Measurements from ENCODE around the gene DLK1.

DLK1 gene

DNA sequence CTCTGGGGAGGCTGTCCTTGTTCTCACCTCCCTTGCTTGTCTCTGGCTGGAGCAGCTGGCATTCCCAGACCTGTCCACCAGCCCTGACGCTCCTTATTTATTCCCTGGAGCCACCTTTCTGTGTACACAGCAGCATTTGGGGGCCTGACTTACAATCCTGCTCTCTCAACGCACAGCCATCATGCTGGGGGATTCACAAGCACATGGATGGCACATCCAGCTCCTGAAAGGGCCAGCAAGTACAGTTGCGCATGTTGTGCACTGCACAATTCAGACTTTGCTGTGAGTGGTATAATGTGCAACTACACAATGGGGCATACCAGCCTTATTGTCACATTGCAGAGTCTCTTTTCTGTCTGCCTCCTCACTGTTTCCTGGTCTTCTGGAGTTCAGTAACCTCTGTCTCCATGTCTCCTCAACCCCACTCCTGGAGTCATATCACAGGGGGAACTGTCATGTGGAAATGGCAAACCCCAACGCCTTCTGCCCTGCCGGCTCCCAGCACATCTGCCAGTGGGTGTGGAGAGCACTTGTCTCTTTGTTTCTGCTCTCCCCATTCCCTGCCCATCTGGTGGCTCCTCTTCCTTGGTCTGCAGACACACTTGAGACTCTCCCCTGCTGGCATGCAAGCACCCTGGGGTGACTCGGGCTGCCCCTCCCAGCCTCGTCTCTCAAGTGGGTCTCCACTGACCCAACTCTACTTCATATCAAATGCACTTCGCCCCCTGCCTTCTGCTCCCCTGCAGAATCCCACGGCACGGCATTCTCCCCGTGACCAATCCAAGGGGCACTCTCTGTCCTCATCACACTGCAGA, 58.0 kb downstream of the DLK1 start:
- H3K27ac Mint-ChIP-seq: no peak overlapping the region
- H3K36me3 Mint-ChIP-seq (ENCODE audit: low read depth): no peaks in the 10 kb centered on the region

GRCh38 chr14:100785338-100785615, 58.6 kb downstream of the DLK1 start:
- Mint-ChIP-seq H3K4me1 (ENCODE audit: low read depth) (no peaks in the 10 kb centered on the region), H3K27ac (no peak overlapping the region), H3K36me3 (ENCODE audit: low read depth) (no peaks in the 10 kb centered on the region), H3K4me3 (no peak overlapping the region), H3K27me3 (peaks cover 7% of the 10 kb centered on the region), H3K9me3 (no peaks in the 10 kb centered on the region)
- DNase-seq: no peak

More for the DNA sequence above, 58.0 kb downstream of the DLK1 start:
- Mint-ChIP-seq H3K4me3 (no peak overlapping the region), H3K4me1 (ENCODE audit: low read depth) (no peaks in the 10 kb centered on the region), H3K9me3 (no peaks in the 10 kb centered on the region), H3K27me3 (peaks cover 6% of the 10 kb centered on the region)
- no peak for DNase-seq

- no peaks in the 10 kb centered on the region for H3K4me1 Mint-ChIP-seq (ENCODE audit: low read depth)
Measured at GRCh38 chr14:100785626-100786025, 58.9 kb downstream of the DLK1 start.

GRCh38 chr14:100786131-100786530, 59.4 kb downstream of the DLK1 start:
- Mint-ChIP-seq H3K27me3 (peaks cover 10% of the 10 kb centered on the region), H3K27ac (no peak overlapping the region), H3K36me3 (ENCODE audit: low read depth) (no peaks in the 10 kb centered on the region), H3K4me1 (ENCODE audit: low read depth) (no peaks in the 10 kb centered on the region), H3K4me3 (no peak overlapping the region), H3K9me3 (no peaks in the 10 kb centered on the region)
- no peak for DNase-seq

More at GRCh38 chr14:100785626-100786025, 58.9 kb downstream of the DLK1 start:
- H3K27me3 Mint-ChIP-seq: peaks cover 8% of the 10 kb centered on the region
- no peak overlapping the region for H3K4me3 Mint-ChIP-seq
- no peak overlapping the region for H3K27ac Mint-ChIP-seq
- no peaks in the 10 kb centered on the region for H3K9me3 Mint-ChIP-seq
- DNase-seq: no peak
- no peaks in the 10 kb centered on the region for H3K36me3 Mint-ChIP-seq (ENCODE audit: low read depth)

GRCh38 chr14:100786576-100787219, 60.0 kb downstream of the DLK1 start:
- Mint-ChIP-seq H3K9me3 (no peaks in the 10 kb centered on the region), H3K27me3 (peaks cover 14% of the 10 kb centered on the region), H3K4me3 (no peak overlapping the region), H3K27ac (no peak overlapping the region), H3K36me3 (ENCODE audit: low read depth) (no peaks in the 10 kb centered on the region), H3K4me1 (ENCODE audit: low read depth) (no peaks in the 10 kb centered on the region)
- DNase-seq: no peak

DNA sequence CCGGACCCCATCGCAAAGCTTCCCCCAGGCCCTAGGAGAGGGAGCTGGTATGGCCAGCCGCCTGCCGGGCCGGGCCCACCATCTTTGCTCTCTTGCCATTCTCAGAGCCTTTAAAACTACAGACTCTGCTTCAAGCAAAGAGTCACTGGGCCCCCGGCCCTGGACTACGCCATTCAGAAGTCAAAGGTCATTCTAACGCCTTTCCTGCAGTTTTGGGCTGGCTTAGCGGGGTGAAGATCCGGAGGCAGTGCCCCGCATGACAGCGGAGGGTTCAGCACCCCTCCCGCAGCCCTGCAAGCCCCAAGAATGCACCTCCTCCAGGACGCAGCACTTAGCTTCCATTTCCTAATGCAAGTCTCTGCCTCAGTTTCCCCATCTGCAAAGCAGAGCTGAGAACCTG, 61.0 kb downstream of the DLK1 start:
- H3K9me3 Mint-ChIP-seq: no peaks in the 10 kb centered on the region
- H3K36me3 Mint-ChIP-seq (ENCODE audit: low read depth): no peaks in the 10 kb centered on the region
- no peak for DNase-seq

More for the DNA sequence above, 61.0 kb downstream of the DLK1 start:
- H3K27me3 Mint-ChIP-seq: peaks cover 19% of the 10 kb centered on the region
- no peak overlapping the region for H3K4me3 Mint-ChIP-seq
- no peaks in the 10 kb centered on the region for H3K4me1 Mint-ChIP-seq (ENCODE audit: low read depth)
- no peak overlapping the region for H3K27ac Mint-ChIP-seq
